DMS53 treated with DMSO at 0.1 percent for 48 hours (cell line): ENCODE data around the gene CTXND1.

Experiments
- DNase-seq: peaks from one replicate; lab custom pipeline; 2025; ENCODE audit not compliant: unreplicated experiment; lab: John Stamatoyannopoulos, UW

The CTXND1 gene

DNA sequence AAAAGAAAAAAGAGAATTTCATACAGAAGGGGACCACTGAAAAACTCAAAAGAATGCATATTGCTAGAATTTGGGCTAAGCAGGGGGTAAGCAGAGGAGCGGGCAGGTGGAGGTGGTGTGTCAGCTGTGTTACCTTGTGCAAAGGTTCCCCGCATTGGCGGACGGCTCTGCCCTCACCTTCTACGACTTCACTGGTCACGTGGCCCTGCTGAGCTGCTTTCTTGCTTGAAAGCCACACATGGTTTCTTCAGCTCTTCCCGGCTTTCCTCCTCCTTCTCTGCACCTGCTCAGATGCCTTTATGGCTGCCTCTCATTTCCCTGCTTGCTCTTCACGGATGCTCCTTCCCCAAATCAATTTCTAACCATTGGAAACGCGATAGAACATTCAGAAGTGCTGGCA lies 68.7 kb downstream of the CTXND1 start:
- no peak for DNase-seq

DNA sequence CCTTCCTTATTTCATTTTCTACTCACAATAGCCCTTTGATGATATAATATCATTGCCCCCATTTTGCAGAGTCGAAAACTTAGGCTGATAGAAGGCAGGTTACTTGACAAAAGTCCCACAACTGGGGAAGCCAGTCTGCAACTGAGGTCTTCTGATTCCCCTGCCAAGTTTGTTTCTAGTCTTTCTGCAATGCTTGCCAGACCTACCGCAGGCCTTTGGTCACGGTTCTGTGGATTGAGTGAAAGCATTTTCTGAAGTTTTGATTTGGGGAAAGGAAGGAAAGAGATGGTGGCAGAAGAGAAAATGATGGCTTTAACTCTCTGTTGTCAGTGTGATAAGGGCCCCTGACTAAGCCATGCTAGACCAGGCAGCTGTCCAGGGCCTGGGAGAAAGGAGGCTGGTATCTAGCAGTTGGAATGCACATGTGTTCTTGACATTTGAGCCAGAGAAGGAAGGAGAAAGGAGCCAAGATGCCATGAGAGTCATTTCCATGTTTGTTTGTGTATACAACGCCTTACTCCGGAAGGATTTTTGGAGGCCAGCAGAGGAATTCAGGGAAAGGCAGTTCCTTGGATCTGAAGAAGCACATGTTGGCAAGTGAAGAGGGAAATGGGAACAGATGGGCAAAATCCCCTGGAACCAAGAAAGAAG lies 69.3 kb downstream of the CTXND1 start:
- no peak for DNase-seq

DNA sequence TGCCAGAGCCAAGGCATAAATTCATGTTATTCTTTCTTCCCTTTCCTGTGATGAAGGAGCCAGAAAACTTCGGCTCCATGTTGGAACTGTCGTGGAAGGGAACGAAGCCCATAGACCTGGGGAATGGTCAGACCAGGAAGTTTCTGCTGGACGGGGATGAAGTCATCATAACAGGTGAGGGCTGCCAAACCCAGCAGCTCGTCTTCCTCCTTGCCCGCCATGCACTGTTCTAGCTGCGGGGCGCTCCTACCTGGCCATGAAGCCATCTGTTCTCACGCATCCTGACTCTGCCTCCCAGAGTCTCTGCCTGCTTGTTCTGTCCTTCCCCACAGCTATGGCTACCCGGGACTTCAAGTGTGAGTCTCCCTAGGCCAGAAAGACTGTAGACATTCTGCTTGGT lies 71.0 kb downstream of the CTXND1 start:
- DNase-seq: no peak

DNA sequence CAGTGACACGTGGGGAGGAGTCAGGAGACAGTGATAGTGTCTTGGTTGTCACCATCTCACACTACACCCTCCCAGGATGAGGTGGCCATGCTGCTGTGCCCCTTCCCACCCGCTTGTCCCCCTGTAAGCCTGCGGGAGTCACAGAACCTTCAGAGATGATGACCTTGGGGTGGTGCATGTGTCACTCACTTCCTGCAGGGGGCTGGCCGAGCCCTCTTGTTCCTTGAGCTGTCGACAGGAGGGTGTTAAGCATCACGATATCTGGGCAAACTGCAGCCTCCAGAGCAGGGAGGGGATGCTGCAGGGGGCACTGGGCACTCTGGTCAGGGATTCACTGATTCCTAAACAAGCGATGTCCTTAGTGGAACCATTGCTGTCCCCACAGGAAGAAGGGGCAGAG lies 71.5 kb downstream of the CTXND1 start:
- DNase-seq: no peak

DNA sequence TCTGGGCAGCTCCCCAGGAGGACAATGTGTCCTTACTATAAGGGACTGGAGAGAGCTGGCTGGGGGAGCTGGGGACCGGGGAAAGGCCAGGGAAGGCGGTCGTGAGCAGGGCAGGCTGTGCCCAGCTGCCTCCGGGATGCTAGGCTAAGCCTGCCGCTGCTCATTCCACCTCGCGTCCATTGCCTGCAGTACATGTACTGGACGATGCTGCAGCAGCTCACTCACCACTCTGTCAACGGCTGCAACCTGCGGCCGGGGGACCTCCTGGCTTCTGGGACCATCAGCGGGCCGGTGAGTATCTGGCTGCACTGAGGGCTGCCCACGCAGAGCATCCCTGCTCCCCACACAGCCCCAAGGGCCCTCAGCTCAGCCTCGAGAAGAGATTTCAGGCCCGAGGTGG lies 72.1 kb downstream of the CTXND1 start:
- no peak for DNase-seq

DNA sequence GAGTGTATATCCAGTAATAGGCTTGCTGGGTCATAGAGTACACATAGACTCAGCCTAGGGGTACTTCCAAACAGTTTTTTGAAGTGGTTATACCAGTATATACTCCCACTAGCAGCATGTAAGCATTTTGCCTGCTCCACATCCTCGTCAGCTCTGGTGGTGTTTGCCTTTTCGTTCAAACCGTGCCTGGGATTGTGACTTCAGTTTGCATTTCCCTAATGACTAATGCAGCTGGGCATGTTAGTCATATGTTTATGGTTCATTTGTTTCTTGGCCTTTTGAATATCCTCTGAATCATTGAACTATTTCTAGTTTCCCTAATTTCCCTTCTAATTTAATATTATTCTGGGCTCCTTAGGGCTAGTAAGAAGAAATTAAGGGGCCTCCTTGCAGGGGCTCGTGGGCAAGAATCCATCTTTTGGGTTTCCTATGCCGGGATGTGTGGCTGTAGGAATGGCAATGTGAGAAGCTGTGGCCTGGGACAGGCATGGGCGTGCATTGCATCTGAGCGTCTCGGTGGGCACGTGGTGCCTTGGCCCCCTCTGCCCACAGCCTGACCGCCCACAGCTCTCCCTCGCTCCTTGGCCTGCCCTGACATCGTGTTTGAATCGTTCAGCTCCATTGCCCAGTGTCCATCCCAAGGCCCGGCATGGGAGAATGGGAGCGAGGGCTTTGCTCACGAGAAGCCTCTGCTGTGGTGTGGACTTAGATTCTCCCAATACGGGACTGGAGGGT lies 72.8 kb downstream of the CTXND1 start:
- no peak for DNase-seq

DNA sequence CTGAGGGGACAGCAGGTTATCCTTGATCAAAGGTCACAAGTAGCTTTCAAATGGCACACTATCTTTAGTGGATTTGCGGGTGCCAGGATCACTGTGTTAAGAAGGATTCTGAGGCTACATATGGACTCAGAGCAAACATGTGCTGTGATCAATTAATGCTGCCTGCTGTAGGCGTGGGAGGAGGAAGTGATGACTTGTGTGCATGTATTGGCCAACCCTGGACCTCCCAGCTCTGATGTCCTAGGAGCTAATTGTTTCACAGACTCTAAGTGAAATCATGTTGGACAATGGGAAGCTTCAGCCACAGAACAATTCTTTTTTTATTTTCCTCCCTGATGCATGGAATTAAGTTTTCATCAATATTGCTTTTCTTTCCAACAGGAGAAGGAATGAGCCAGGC lies 74.9 kb downstream of the CTXND1 start:
- DNase-seq: no peak

DNA sequence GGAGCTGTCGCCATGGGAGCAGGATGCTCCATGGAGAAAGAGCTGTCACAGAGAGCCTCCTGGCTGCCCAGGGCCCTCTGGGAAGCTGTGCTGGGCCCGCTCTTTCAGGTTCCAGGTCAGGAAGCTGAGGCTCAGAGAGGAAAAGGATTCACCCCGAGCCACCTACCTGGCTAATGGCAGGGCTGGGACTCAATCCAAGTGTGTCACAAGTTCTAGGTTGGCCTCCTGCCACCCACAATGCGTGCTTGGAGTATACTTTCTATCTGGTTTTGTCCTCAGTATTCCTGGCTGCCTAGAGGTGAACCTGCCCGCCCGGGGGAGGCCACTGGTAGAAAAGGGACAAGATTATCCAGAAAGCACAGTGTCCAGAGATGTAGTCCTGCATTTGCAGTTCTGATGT lies 75.6 kb downstream of the CTXND1 start:
- DNase-seq: no peak

DNA sequence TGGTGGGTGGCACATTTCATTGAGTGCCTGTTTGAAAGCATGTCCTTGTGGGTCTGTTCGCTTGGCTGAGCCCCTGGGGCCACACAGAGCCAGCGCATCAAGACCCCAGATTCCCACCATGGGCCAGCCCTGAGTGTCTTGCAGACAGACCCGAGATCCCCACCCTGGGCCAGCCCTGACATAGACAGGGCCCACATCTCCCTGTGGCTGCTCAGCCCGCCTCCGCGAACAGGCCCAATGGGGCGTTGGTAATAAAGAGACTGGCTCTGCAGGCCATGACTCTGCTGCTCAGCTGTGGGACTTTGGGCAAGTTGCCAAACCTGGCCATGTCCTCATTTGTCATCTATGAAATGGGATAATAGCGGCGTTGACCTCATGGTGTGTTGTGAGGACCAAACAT lies 76.6 kb downstream of the CTXND1 start:
- DNase-seq: no peak

DNA sequence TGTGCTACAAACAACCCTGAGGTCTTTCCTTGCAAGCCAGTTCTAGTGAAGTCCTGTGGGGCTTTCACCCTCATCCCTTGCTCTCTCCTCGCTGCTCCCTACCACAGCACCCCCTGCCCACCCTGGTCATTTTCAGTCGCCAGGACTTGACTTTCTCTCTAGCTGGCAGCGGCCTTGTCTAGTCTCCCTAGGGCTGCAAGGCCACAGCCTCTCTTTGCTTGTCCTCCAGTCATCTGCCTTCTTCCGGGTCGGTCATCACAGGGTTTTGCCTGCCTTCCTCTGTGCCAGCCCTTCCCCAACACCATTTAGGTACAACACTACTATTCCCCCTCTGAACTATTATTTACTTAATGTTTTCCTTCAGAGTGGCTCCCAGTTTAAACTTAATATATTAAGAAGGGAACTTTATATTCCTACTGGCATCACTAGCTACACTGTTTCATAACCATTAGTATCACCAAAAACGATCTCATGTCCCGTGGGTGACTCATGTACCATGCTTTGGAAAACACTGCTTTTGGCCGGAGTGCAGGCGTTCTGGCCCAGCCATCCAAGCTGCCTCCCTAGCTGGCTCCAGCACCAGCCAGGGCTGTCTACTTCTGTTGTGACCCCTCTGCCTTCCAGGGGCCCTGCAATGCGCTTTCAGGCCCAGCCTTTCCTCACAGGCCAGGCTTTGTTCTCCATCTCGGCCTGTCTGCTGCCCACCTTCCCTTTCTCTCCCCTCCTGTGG lies 77.8 kb downstream of the CTXND1 start:
- no peak for DNase-seq

DNA sequence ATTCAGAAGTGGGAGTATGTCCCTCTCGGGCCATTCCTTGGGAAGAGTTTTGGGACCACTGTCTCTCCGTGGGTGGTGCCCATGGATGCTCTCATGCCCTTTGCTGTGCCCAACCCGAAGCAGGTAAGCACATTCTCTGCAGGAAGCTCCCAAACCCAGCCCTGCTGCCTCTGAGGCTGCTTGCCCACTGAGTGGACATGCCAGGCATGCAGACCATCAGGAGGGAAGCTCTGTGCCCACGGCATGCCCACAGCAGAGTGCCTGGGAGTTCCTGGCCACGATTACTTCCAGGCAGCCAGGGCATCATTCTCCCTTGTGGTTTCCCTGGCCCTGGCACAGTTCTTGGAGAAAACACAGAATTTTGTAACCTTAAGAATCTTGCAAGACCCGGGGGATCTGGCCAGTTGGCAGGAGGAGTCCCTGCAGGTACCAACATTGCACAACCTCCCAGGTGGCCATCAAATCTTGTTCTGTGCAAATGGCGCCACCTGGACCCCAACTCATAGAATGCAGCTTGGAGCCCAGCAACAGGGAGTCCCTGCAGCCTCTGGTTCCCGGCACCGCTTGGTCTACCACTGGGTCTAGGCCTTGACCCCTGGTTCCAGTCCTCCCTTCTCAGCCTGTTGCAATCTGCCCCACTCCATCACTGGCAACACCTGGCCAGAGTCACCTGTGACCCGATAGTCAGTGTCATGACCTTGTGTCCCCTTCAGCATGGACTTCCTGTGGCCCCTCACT lies 78.8 kb downstream of the CTXND1 start:
- DNase-seq: peak; percentile 19

DNA sequence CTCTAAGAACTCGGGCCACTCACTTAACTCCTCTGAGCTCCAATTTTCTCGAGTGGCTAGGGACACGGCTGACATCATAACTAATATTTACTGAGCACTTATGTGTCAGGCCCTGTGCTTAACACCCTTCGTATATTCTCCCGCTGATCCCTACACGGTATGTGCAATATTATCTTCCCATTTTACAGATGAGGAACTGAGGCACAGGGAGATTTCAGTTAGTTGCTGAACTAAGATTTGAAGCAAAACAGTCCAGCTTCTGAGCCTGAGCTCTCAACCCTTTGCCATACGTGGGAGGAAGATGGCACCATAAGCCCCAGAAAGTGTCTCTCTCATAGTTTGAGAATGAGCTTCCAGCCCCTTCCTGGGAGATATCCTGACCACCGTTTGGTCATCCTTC lies 79.6 kb downstream of the CTXND1 start:
- peak; percentile 14 for DNase-seq

DNA sequence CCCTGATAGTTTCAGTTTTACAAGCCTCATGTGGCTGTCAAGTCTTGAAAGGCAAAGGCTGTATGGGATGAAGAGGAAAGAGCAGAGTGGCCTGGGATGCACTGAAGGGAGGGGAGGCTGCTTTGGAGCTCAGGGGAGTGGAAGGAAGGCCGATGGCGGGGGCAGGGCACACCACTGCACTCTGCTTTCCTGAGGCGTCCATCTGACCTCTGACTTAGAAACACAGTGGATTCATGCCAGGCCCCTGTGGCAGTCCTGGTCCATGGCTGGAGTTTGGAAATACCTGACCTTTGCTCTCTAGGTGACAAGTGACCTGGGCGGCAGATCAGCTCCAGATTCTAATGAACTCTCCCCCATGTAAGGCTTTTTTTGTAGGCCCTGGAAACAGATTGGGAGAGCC lies 80.2 kb downstream of the CTXND1 start:
- no peak for DNase-seq

DNA sequence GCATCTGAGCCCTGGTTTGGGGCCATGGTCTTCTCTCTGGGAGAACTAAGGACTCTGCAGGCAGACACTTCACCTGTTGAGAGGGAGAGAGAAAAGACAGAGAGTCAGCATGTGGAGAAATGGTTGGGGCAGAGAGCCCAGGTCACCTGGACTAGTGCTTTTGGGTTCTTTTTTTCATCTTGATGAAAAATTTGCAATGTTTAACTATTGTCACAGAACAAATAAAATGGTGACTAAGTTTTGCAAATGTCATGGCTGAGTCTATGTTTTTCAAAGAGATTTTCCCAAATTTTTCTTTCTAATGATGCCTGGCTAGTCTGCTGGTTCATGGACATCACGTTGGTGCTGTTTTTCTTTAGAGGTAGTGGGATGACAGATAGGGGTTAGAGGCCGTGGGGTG lies 81.4 kb downstream of the CTXND1 start:
- DNase-seq: no peak

DNA sequence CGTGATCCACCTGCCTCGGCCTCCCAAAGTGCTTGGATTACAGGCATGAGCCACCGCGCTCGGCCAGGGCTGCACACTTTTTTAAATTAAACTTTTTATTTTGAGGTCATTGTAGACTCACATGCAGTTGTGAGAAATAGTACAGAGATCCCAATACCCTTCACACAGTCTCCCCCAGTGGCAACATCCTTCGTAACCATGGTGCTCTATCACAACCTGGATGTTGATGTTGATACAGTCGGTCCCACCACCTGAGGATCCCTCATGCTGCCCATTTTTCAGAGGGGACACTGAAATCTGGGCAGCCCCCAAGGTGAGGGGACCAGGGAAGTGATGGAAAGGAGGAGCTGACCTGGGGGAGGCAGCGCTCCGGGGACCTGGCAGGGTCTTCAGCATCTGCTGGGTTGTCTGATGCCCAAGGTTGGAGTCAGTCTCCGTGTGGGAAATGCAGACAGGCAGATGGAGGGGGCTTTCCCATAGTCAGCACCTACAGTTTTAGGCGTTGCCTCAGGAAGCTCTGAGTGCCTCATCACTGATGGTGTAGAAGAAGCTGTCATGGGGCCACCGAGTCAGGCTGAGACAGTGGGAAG lies 82.2 kb downstream of the CTXND1 start:
- no peak for DNase-seq

DNA sequence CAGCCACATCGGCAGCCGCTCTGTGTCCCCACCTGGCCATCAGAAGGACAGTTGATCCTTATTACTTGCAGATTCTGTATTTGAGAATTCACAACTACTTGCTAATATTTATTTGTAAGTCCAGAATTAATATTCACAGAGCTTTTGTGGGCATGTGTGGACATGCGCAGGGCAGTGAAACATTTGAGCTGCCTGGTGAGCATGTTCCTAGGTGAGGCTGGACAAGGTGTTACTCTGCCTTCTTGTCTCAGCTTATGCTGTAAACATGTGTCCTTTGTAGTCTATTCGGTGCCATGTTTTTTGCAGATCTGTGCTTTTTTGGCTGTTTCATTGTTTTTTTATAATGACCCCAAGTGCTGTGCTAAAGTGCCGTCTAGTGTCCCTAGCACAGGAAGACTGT lies 83.6 kb downstream of the CTXND1 start:
- DNase-seq: no peak

DNA sequence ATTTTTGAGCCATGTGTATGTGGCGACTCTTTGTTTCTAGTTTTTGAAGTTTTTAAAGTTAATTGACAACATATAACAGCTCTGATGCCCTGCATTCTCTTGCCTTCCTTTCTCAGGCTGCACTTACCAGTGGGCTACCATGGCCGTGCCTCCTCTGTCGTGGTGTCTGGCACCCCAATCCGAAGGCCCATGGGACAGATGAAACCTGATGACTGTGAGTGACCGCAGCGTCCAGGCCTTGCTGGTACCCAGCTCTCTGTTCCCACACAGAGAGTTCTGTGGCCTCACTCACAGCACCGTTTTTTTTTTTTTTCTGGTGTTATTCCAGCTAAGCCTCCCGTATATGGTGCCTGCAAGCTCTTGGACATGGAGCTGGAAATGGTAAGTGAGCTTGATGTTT lies 84.1 kb downstream of the CTXND1 start:
- DNase-seq: no peak

DNA sequence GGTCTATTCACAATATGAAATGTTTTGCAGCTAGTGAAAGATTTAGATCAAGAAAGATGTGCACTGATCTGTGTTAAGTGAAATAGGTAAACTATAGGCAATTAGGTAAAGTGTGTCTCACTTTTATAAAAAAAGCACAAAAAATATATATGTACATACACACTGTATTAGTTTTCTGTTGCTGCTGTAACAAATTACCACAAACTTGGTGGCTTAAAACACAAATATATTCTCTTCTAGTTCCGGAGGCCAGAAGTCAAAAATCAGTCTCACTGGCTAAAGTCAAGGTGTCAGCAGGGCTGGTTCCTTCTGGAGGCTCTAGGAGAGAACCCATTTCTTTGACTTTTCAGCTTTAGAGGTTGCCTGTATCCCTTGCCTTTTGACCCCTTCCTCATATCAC lies 88.1 kb downstream of the CTXND1 start:
- no peak for DNase-seq

DNA sequence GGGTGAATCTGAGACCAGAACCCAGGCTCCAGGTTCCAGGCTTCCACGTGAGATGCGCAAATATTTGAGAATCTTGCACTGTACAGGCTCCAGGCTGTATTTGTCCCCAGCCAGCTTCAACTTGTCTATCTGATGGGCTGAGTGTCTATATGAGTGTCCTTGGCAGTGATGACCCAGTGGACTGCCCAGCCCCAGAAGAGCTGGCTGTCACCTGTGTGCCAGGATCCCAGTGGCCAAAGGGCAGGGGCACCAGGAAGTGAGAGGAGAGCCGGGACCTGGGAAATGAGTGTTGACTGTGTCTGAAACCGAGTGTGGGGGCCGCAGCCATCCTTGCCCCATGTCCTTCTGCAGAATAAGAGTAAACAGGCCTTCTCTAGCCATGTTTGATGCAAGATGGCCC lies 88.8 kb downstream of the CTXND1 start:
- DNase-seq: no peak

DNA sequence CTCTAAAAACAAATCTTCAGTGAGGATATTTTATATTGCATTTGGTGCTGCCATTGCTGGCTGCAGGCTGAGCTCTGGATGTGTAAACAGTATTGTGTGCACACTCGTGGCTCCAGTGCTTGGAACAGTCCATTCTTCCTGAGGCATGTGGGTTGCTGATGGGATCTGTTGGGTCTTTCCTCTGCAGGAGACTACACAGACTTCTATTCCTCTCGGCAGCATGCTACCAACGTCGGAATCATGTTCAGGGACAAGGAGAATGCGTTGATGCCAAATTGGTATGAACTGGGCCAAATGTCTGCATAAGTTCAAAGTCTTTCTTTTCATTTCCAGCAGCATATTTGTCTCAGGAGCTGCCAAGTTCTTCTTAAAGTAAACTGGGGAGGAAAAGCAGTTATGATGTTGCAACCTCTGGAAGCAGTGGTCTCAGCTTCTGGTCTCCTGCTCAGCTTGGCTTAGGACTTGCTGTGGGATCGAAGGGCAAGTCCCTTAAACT lies 89.9 kb downstream of the CTXND1 start:
- no peak for DNase-seq

DNA sequence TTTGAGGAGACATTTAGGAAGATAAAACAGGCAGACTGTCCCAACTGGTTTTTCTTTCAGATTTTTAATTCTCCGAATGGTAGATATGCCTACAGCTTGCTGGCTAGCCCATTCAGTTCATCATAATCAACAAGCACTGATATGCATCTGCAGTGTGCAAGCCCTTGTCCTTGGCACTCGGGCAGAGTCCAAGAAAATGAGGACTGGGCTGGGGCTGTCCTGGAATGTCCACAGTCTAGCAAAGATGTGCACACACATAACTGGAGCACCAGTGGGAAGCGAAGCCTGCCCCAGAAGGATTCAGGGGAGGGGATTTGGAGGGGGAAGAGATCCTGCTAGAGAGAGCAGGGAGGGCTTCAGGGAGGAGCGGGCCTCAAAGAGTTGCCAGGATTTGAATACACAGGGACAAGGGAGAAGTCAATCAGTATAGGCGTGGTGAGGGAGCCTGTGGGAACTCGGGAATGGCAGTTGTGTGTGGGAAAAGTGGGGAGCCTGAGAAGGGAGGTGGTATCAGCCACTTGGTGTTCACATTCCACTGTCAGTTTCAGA lies 90.5 kb downstream of the CTXND1 start:
- DNase-seq: no peak
